AG04449 (cell line): Measurements from ENCODE around the gene GPD1L.

Experiments used
- CTCF ChIA-PET: fragments of 350-600 bp; formaldehyde crosslinking; extraction: SDS; loops from one replicate; lab custom pipeline; 2021; ENCODE audit warnings: antibody characterized with exemption; lab: Yijun Ruan, JAX
- POLR2A ChIA-PET: fragments of 400-600, 350-600 bp; formaldehyde crosslinking; extraction: SDS; loops from one replicate; lab custom pipeline; 2020; ENCODE audit warnings: antibody characterized with exemption, inconsistent platforms; lab: Yijun Ruan, JAX
- DNase-seq: peaks from one replicate; pipeline ENCODE4 v3.0.0-alpha.2; 2010; ENCODE audit warnings: low read depth, low spot score
- H3K4me3 ChIP-seq: 2 replicates; pipeline ENCODE4 v1.5.1; 2011; ENCODE audit warnings: low read depth, mild to moderate bottlenecking, control low read depth, low read length
- TF ChIP-seq, protein P1 (sequence below): IDR thresholded peaks from one replicate; pipeline ENCODE4 v1.5.1; 2011; ENCODE audit warnings: mild to moderate bottlenecking, moderate library complexity, low read length, control low read depth, inconsistent platforms; ENCODE audit not compliant: insufficient read depth; ENCODE audit errors: missing control alignments

Gene GPD1L

DNA sequence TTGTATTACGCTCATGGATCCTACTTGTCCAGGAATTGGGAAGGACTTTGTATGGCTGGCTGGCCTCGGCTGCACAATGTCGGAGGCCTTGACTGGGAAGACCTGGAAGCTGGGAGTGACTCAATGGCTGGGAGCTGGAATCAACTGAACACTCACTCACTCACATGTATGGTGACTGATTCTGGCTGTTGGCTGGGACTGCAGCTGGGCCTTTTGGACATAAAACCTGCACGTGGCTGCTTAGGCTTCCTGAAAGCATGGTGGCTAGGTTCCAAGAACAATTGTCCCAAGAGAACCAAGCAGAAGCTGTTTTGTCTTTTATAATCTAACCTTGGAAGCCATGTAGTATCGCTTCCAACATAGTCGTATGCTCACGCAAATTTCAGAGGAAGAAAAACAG is 94.1 kb downstream of the GPD1L start:
- CTCF ChIA-PET, result interaction anchor here (1.0 to 3.3 kb wide), 2 partner anchors 23 to 24 kb away, joined by 4 to 12 read pairs; no protein-coding TSS in a partner anchor

DNA sequence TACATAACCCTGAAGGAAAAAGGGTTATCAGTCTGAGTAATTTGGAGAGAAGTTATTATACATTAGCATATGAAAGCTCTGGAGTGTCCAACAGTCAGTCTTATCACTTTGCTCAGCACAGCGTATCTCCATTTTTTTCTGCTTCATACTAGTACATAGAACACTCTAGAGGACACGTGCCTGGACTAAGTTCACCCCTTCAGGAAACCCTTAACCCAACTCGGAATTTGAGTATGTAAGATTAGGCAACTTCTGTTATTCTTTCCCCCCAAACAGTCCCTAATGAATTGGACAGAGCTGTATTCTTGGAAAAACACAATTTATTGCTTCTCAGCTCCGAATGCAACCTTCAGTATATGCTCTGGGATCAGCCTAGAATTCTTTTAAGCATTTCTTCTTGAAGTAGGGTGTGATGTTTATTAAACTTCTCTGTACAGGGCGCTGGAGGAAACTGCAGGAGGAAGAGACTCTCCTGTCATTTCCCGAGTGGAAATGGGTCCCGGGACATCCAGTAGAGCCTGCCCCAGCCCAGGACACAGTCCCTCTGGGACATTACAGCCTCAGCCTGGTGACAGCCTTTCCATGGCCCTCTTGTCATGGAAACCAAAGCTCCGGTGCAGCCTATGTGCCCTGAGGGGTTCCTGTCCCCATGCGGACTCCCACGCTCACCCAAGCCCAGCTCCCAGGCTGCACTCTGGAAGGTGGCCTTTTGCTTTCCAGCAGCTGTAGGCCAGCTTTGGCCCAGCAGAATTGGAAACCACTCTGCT is 94.8 kb downstream of the GPD1L start:
- DNase-seq, result no peak
- POLR2A ChIA-PET, result no interaction called here
- CTCF ChIA-PET, result interaction anchor here (1.0 to 1.3 kb wide), 2 partner anchors 24 to 25 kb away, joined by 3 to 4 read pairs; no protein-coding TSS in a partner anchor
- TF ChIP-seq, protein P1, sequence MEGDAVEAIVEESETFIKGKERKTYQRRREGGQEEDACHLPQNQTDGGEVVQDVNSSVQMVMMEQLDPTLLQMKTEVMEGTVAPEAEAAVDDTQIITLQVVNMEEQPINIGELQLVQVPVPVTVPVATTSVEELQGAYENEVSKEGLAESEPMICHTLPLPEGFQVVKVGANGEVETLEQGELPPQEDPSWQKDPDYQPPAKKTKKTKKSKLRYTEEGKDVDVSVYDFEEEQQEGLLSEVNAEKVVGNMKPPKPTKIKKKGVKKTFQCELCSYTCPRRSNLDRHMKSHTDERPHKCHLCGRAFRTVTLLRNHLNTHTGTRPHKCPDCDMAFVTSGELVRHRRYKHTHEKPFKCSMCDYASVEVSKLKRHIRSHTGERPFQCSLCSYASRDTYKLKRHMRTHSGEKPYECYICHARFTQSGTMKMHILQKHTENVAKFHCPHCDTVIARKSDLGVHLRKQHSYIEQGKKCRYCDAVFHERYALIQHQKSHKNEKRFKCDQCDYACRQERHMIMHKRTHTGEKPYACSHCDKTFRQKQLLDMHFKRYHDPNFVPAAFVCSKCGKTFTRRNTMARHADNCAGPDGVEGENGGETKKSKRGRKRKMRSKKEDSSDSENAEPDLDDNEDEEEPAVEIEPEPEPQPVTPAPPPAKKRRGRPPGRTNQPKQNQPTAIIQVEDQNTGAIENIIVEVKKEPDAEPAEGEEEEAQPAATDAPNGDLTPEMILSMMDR, result no peak
- H3K4me3 ChIP-seq, result no peak overlapping the region

More for the DNA sequence above, 94.1 kb downstream of the GPD1L start:
- TF ChIP-seq, protein P1, result no peak
- POLR2A ChIA-PET, result no interaction called here
- no peak for DNase-seq
- no peak overlapping the region for H3K4me3 ChIP-seq

DNA sequence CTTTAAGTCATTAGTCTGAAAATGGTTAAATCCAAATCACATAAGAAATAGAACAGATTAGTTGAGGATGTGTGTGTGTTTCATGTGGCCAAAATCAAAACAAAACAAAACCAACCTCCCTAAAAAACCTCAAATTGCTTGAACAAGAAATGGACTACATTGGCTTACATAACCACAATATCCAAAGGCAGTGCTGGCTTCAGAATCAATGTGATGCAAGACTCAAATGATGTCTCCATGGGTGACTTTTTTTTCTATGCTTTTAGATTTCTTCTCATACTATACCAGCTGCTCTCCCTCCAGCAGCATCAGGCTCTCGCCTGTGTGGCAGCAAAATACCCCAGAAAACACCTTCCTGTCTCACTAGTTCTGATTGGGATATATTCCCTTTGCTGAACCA is 96.1 kb downstream of the GPD1L start:
- ChIA-PET CTCF (no interaction called here), POLR2A (no interaction called here)
- DNase-seq, result no peak
- H3K4me3 ChIP-seq, result no peak overlapping the region
- TF ChIP-seq, protein P1, result no peak

DNA sequence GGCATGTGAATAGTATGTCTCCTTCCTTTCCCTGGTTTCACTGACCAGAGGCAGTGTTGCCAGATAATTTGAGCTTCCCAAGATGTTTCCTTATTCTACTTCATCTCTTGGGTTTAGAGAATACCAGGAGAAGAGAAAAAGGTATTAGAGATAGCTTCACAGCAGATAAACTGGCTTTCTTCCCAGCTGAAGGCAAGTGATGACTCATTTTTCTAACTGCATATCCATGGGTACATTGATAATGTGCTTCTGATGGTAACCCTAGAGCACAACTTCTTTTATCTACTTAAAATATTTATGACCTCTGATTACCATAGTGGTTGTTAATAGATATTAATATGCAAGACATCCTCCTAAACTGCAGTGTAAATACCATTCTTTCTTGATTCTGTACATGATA is 97.4 kb downstream of the GPD1L start:
- ChIA-PET POLR2A (no interaction called here), CTCF (no interaction called here)
- TF ChIP-seq, protein P1, result no peak
- no peak overlapping the region for H3K4me3 ChIP-seq
- no peak for DNase-seq

DNA sequence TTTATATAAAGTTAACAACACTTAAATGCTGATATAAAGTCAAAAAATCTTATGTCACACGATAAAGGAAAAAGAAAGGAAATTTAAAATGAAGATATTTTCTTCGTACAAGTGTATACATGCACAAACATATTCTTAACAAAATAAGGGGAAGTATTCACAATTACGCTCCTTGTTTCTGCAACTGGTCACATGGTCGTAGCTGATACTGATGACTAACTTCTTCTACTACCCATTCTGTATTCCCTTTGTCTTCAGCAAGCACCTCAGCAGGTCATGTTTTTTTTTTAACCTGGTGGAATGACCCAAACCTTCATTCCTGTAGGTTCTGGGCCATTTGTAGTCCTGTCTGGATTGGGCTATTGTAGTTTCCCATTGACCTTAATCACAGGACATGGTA is 102.0 kb downstream of the GPD1L start:
- CTCF ChIA-PET, result interaction anchor here (1.7 kb wide), 1 partner anchor 32 kb away, joined by 4 read pairs; no protein-coding TSS in a partner anchor
- no peak for DNase-seq
- TF ChIP-seq, protein P1, result no peak
- POLR2A ChIA-PET, result no interaction called here
- H3K4me3 ChIP-seq, result no peak overlapping the region

DNA sequence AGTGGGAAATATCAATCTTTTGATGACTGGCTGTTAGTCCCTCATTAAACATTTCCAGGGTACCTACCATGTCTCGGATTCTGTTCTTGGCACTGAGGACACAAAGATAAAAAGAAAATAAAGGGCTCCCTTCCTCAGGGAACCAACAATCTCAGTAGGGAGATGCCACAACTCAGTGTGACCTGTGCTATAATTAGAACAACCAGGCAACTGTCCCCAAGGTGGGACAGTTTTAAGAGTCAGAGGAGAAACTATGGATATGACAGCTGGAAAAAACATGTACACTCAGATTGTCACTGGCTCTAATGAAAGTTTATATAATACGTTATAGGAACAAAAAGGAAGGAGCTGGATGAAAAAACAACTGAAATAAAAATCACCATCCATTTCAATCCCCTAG is 108.8 kb downstream of the GPD1L start:
- H3K4me3 ChIP-seq, result no peak overlapping the region
- CTCF ChIA-PET, result no interaction called here
- TF ChIP-seq, protein P1, result no peak
- POLR2A ChIA-PET, result no interaction called here
- DNase-seq, result no peak
